ENCODE measurements around the gene RUFY3.
"Not testable (repeated sequence)": the region's sequence is repeated elsewhere in the genome, so short reads cannot be mapped to it uniquely, and the experiment has no call there.

The RUFY3 gene

GRCh38 chr4:70787496-70787895 lies 65.7 kb downstream of the RUFY3 start:
- DNase-seq, result no peak

GRCh38 chr4:70788733-70789132 lies 67.0 kb downstream of the RUFY3 start:
- no peak for DNase-seq

GRCh38 chr4:70793626-70794025 lies 71.9 kb downstream of the RUFY3 start:
- DNase-seq, result no peak

- no peak for DNase-seq
Observed at GRCh38 chr4:70801265-70801809, 79.6 kb downstream of the RUFY3 start.

- DNase-seq, result no peak
Observed at GRCh38 chr4:70802928-70803580, 81.3 kb downstream of the RUFY3 start.

- DNase-seq, result no peak
Observed at GRCh38 chr4:70808151-70808550, 86.4 kb downstream of the RUFY3 start.

GRCh38 chr4:70815370-70815769 lies 93.6 kb downstream of the RUFY3 start:
- no peak for DNase-seq

- no peak for DNase-seq
Observed at GRCh38 chr4:70816894-70817293, 95.1 kb downstream of the RUFY3 start.

GRCh38 chr4:70818173-70818855 lies 96.5 kb downstream of the RUFY3 start:
- DNase-seq, result no peak

- DNase-seq, result no peak
Observed at GRCh38 chr4:70818921-70819320, 97.2 kb downstream of the RUFY3 start.

- DNase-seq, result no peak
Observed at GRCh38 chr4:70829015-70829414, 107.3 kb downstream of the RUFY3 start.

GRCh38 chr4:70829492-70829891 lies 107.7 kb downstream of the RUFY3 start:
- DNase-seq, result no peak

- DNase-seq, result no peak
Observed at GRCh38 chr4:70830054-70830453, 108.3 kb downstream of the RUFY3 start.

GRCh38 chr4:70831293-70831692 lies 109.5 kb downstream of the RUFY3 start:
- DNase-seq, result no peak

- no peak for DNase-seq
Observed at GRCh38 chr4:70833675-70834074, 111.9 kb downstream of the RUFY3 start.

- DNase-seq, result no peak
Observed at GRCh38 chr4:70836081-70836480, 114.3 kb downstream of the RUFY3 start.

GRCh38 chr4:70838204-70838603 lies 116.4 kb downstream of the RUFY3 start:
- DNase-seq, result no peak

- peak; percentile 54 for DNase-seq
Observed at GRCh38 chr4:70838666-70839588, 117.2 kb downstream of the RUFY3 start.

- DNase-seq, result peak; percentile 91
Observed at GRCh38 chr4:70839589-70840093, 117.9 kb downstream of the RUFY3 start, which contains the start of gene GRSF1. Gene GRSF1, minus strand, starts transcription at chr4:70839890. Its CDS starts 63 bp downstream, at chr4:70839827.

GRCh38 chr4:70840137-70840536 lies 118.4 kb downstream of the RUFY3 start:
- peak; percentile 54 for DNase-seq

- not testable (repeated sequence) for DNase-seq
Observed at GRCh38 chr4:70840631-70841030, 118.9 kb downstream of the RUFY3 start.

GRCh38 chr4:70841211-70841610 lies 119.4 kb downstream of the RUFY3 start:
- no peak for DNase-seq

- no peak for DNase-seq
Observed at GRCh38 chr4:70841951-70842350, 120.2 kb downstream of the RUFY3 start.

Data from activated T-cell treated with anti-CD3 and anti-CD28 coated beads for 4 hours (primary cell).